Activated effector memory CD4-positive, alpha-beta T cell treated with anti-CD3 and anti-CD28 coated beads, Interleukin-2, amount 50 U/mL, for 16 hours (primary cell): ENCODE results near the gene FAM227A.
"Not testable (repeated sequence)": the region's sequence is repeated elsewhere in the genome, so short reads cannot be mapped to it uniquely, and the experiment has no call there.

Experiments used
- DNase-seq: peaks from one replicate; pipeline ENCODE4 v3.0.0-alpha.2; 2020

Gene FAM227A

GRCh38 chr22:38610234-38610633, 46.0 kb downstream of the FAM227A start:
- peak; percentile 57 for DNase-seq

GRCh38 chr22:38608992-38609750, 47.0 kb downstream of the FAM227A start:
- DNase-seq, result no peak

- DNase-seq, result no peak
These were observed 48.5 kb downstream of the FAM227A start for GRCh38 chr22:38607680-38608079.

- DNase-seq, result no peak
These were observed 54.0 kb downstream of the FAM227A start for GRCh38 chr22:38602166-38602565.

- DNase-seq, result peak; percentile 14
These were observed 54.9 kb downstream of the FAM227A start for GRCh38 chr22:38601221-38601764.

DNA sequence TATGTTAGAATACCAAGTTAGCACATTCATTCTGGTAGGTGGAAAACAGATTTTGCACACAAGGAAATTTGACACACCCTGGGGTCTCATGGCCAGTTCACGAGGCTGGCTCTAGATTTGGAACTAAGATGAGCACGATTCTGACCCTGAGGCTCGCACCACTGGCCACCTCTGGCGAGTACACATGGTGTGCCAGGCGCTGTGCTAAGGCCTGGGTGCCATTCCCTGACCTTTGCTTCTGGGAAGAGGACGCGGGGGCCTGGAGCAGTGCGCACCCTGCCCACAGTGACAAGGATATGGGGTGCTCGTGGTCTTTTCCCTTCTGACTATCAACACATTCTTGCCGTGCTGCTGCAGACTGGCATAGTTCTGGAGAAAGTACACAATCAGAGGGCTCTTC, 56.7 kb downstream of the FAM227A start:
- no peak for DNase-seq

GRCh38 chr22:38582923-38583322, 73.3 kb downstream of the FAM227A start:
- not testable (repeated sequence) for DNase-seq

DNA sequence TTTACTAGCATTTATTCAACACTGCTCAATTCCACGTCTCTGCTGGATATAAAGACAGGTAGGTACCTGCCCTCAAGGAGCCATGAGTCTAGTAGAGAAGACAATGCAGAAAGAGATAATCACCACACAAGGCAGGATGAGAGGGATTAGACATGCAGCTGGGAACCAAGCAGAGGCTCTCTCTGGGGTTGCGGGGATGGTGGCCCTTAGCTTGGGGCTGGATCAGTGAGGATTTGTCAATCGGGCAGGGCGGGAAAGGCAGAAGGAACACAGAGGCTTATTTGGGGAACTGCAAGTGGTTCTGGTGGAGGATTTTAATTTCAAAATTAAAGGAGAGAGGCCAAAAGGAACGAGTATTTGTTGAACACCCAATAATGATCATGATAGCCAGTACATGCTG, 77.7 kb downstream of the FAM227A start:
- no peak for DNase-seq

GRCh38 chr22:38572065-38572464, 84.1 kb downstream of the FAM227A start:
- no peak for DNase-seq

DNA sequence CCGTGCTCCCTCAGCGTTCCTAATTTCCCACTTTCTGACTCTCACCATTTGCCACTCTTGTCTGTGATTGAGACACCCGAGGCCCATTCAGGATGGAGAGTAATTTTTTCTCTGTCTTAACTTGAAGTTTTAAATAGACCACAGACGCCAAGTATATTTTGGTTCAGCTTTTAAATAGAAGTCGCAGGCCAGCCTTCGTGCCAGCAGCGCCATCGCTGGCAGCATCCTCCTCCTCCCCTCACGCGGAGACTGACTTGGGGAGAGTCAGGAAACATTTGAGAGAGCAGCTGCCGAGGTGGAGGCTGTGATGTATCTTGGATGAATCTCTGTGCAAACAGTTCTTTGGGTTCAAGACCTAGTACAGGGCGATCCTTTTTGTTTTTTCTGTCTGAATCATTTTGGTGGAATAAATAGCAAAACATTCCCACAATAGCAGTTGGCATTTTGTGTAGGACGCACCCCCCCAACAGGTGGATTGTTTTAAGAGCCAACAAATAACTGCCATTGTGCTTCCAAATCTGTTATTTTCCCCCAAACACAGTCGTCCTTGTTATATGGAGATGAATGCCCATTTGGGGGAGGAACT, 85.3 kb downstream of the FAM227A start:
- DNase-seq, result peak; percentile 73

DNA sequence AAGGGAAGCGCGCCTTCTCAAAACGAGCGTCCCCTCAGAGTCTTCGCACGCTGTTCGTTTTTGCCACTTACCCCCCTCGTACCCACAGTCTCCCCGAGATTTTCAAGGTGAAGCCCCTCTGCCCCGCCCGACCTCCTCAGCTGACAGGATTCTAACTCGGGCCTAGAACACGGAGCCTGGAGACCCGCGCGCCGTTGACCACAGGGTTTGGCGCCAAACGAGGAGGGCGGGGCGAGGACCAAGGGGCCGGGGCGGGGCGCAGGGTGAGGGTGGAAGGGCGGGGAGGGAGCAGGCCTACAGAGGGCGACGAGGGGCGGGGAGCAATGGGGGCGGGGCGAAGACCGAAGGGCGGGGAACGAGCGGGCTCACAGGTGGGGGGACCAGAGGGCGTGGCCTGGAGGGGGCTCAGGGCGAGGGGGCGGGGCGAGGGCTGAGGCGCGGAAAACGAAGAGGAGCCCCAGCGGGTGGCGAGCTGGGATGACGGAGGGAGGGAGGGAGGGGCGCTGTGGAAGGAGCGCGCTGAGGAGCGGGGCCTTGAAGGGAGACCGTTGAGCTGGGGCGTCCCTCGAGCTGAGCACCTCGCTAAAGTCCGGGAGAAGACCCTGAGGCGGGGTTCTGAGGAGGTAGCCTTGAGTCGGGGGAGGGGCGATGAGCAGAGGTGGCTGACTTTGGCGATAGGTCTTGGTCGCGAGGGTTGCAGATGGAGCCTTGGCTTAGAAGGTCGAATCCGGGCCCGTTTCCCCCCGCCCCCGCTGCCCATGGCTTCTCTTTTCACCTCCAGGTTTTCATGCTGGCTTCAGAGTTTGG, 86.0 kb downstream of the FAM227A start, which contains the start of gene DMC1:
DMC1 (minus strand) TSS at position 212 of the 807 bp plus-strand sequence. CDS start 1,927 bp downstream, outside the sequence.
- peak; percentile 98 for DNase-seq

DNA sequence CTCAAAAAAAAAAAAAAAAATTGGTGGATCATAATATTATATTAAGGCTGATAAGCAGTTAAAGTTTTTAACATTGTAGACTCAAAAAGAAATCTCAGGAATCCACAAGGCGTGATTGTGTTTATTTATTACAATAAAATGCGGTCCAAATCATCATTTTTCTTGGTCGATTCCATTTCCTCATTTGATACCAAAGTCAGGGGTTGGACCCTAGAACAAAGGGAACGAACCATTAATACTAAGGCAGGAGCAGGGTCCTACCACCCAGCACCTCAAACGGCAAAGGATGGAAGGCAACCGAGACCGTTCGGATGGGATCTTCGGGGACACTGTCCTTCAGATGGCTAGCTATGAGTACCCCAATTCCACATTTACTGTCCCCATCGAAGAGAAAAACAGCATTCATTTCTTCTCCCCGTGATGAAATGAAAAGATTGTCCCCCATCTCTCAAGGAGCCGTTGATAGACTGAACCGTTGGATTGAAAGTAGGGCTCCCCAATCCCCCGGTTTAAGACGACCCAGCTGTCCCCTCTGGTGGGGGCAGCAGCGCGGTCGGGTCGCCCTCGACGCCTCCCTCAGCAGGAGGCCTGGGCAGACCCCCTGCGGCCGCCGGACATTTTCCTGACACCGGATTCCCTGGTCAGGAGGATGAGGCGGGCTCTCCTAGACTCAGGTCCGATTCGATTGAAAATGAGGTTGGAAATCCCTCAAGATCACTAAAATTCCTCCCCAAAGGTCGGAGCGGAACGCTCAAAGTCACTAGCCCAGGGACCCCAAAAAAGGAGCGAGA, 86.8 kb downstream of the FAM227A start:
- no peak for DNase-seq

DNA sequence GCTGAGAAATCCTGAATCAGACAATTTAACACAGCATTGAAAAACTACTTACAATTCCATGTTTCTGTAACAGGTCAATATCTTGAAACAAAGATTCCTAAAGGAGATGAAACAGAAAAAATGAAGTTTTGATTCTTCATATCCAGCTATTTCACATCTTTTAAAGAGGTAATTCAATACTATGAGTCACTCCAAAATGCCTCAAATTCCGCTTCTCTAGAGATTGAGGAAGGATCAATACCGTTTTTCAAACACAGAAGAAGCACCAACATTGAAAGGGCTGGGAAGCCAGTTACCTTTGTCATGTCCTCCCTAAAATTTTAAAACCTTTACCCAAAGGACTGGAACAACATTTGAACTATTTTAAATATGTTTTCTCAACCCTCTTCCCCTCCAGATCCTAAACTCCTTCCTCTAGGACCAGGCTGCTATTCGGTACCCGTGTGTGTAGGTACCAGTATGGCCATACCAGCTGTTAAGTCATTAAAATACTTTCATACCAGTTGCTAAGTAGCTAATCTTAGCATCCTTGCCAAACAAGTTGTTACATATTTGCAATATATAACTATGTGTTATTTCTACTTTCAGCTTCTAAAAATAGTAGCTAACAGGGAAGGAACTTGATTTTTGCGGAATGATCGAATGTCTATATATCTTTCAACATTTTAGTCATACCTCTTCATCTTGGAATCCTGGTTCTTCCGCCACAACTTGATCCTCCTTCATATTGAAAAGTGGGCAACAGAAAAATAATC, 88.5 kb downstream of the FAM227A start:
- DNase-seq, result no peak

GRCh38 chr22:38566726-38567504, 89.3 kb downstream of the FAM227A start:
- no peak for DNase-seq

- no peak for DNase-seq
These were observed 90.8 kb downstream of the FAM227A start for GRCh38 chr22:38565441-38565840.

- DNase-seq, result no peak
These were observed 91.5 kb downstream of the FAM227A start for GRCh38 chr22:38564669-38565068.

GRCh38 chr22:38554281-38554680, 101.9 kb downstream of the FAM227A start:
- DNase-seq, result no peak

DNA sequence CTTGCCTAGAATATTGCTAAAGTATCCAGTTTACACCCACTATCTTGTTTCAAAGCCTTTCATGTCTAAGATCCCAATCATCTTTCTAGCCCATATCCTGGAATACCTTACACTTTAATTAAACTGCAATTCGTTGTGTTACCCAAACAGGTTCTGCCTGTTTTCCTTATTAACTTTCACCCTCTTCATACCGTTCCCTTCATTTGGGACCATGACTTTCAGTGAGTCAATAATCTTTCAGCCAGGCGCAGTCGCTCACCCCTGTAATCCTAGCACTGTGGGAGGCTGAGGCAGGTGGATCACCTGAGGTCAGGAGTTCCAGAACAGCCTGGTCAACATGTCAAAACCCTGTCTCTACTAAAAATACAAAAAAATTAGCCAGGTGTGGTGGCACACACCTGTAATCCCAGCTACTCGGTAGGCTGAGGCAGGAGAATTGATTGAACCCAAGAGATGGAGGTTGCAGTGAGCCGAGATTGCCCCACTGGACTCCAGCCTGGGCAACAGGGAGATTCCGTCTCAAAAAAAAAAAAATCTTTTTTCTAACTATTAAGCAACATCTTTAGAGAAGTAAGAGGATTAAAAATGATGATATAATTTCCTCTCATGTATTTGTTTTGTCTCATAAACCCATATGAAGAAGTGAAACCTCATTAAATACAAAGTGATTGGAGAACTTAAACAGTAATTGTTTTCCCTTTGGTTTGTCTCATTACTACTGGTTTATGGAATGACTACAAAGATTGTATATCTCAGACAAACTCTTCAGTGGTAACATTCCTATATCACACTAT, 106.9 kb downstream of the FAM227A start:
- no peak for DNase-seq

DNA sequence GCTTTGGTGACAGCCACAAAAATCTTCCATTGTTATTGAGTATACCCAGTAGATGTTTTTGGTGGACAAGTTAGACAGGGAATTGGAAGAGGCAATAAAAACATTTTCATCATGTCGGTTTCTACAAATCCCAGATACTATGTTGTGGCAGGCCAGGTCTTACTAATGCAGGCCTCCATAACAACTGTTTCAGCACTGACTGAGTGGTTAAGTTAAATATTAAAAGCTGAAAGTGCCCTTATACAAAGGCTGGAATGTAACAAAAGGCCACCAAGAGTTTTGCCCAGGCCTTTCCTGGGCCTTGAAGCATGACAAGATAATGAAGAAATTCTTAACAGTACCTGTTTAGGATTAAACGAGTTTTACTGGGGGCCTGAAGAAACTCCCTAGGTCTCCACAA, 115.5 kb downstream of the FAM227A start:
- no peak for DNase-seq
